GM12878 (cell line): ENCODE data around the gene ABHD11. TPM values are rescaled to one million over a fixed set of nuclear protein-coding genes. Genes with fewer than 3 reads are reported as not detected.
A peak's percentile ranks its signal among the peaks of the same experiment; 100 is the strongest.

Source experiments
- microRNA counts: library from miRNA; unstranded; fragments of <30 nt; microRNA quantifications from one replicate; lab custom pipeline; 2016
- microRNA-seq: library from miRNA; unstranded; fragments of <30 nt; microRNA quantifications from one replicate; pipeline ENCODE4, GENCODE V29; 2018
- polyA plus RNA-seq, 11 experiments: library from polyadenylated mRNA; depleted of rRNA in 4 of 11; unstranded in 6 of 11; stranded (reverse) in 5 of 11; fragments of >200 nt; fragmentation: Nextera tagmentation in 4 of 11; fragmentation: Illumina TruSeq in 1 of 11; extraction: Ambion mirVana in 4 of 11; extraction: Trizol in 1 of 11; gene quantifications; 1 replicate in 1 of 11; 2 replicates in 10 of 11; pipeline versions ENCODE4 v1.2.1 to v1.2.3, GENCODE V29; 2011 to 2016; ENCODE audit warnings: inconsistent platforms in 2 of 11, missing spikeins in 2 of 11, low read depth in 1 of 11
- small RNA-seq: library from RNA; depleted of rRNA; stranded (forward); fragments of <200 nt; gene quantifications from one replicate; pipeline ENCODE3, GENCODE V24; 2014
- total RNA-seq, 4 experiments: library from RNA; depleted of rRNA in 3 of 4; stranded (reverse); fragments of >200 nt in 3 of 4; fragmentation: Illumina TruSeq in 1 of 4; extraction: Trizol in 1 of 4; gene quantifications; 2 replicates each; pipeline versions ENCODE4 v1.2.1 to v1.2.3, GENCODE V29; 2013 to 2021

The ABHD11 gene
- total and polyA plus RNA-seq, 10 of the 15 experiments (the other 5 are each of a cell fraction or from before 2014, with no cell fraction given) = 2.8 to 24.8 (median 10.1) TPM

MicroRNAs encoded within 50 kb of the gene (microRNA counts, 767-probe panel; counts per million panel counts)
- 2,194 counts per million, percentile 79 among the panel's probes with 10 or more counts for microRNA hsa-miR-4284 (lab: Ali Mortazavi, UCI)

Small RNA genes lying within 50 kb of the gene (microRNA-seq; reads per million reads assigned to microRNA genes)
- not detected for gene MIR4284

Small RNA genes lying within 50 kb of the gene (small RNA-seq; reads per million reads assigned to genes)
- gene MIR4284 (0.20 reads per million), gene RN7SL265P (not detected)

Other genes with a start within 250 kb of the ABHD11 start
Only the 7 nearest of the 12 such genes appear.
- 0.11 and 0.27 TPM in 2 replicates for gene VPS37D, start 71.0 kb downstream of the ABHD11 start, total RNA-seq (2014; rRNA removed)
- gene VPS37D, start 71.0 kb downstream of the ABHD11 start, total RNA-seq (2014; rRNA removed; fragmentation: Illumina TruSeq; extraction: Trizol) = not detected in 2 replicates
- 0.21 and 0.27 TPM in 2 replicates for gene VPS37D, start 71.0 kb downstream of the ABHD11 start, total RNA-seq (2021)
- gene VPS37D, start 71.0 kb downstream of the ABHD11 start, polyA plus RNA-seq (2011; rRNA removed) = 0.14 and 0.45 TPM in 2 replicates
- gene VPS37D, start 71.0 kb downstream of the ABHD11 start, polyA plus RNA-seq (2014; fragmentation: Illumina TruSeq; extraction: Trizol) = not detected in 2 replicates
- gene VPS37D, start 71.0 kb downstream of the ABHD11 start, polyA plus RNA-seq (2014; fragmentation: Nextera tagmentation; extraction: Ambion mirVana) = not detected
- gene VPS37D, start 71.0 kb downstream of the ABHD11 start, polyA plus RNA-seq (2014; rRNA removed) = 0.10 TPM in 1 of 2 replicates, not detected in the other
- not detected for gene VPS37D, start 71.0 kb downstream of the ABHD11 start, polyA plus RNA-seq (2016; fragmentation: Nextera tagmentation; extraction: Ambion mirVana)
- gene DNAJC30, start 55.3 kb downstream of the ABHD11 start, total RNA-seq (2014; rRNA removed) = 9.2 and 11.2 TPM in 2 replicates
- 4.1 TPM in 2 replicates for gene DNAJC30, start 55.3 kb downstream of the ABHD11 start, total RNA-seq (2014; rRNA removed; fragmentation: Illumina TruSeq; extraction: Trizol)
- 13.4 and 13.5 TPM in 2 replicates for gene DNAJC30, start 55.3 kb downstream of the ABHD11 start, total RNA-seq (2021)
- gene DNAJC30, start 55.3 kb downstream of the ABHD11 start, polyA plus RNA-seq (2011; rRNA removed) = 4.1 and 4.5 TPM in 2 replicates
- gene DNAJC30, start 55.3 kb downstream of the ABHD11 start, polyA plus RNA-seq (2014; fragmentation: Illumina TruSeq; extraction: Trizol) = 3.2 and 5.5 TPM in 2 replicates
- 1 to 10 TPM; 2.1 to 3.5 TPM for gene DNAJC30, start 55.3 kb downstream of the ABHD11 start, polyA plus RNA-seq (2014; fragmentation: Nextera tagmentation; extraction: Ambion mirVana)
- 19.0 and 19.2 TPM in 2 replicates for gene DNAJC30, start 55.3 kb downstream of the ABHD11 start, polyA plus RNA-seq (2014; rRNA removed)
- 10 to 100 TPM; 10.3 to 12.4 TPM for gene DNAJC30, start 55.3 kb downstream of the ABHD11 start, polyA plus RNA-seq (2016; fragmentation: Nextera tagmentation; extraction: Ambion mirVana)
- gene BUD23, start 55.2 kb downstream of the ABHD11 start, total RNA-seq (2014; rRNA removed) = 75.3 and 82.9 TPM in 2 replicates
- gene BUD23, start 55.2 kb downstream of the ABHD11 start, total RNA-seq (2014; rRNA removed; fragmentation: Illumina TruSeq; extraction: Trizol) = 69.8 and 71.1 TPM in 2 replicates
- gene BUD23, start 55.2 kb downstream of the ABHD11 start, total RNA-seq (2021) = 73.7 and 84.9 TPM in 2 replicates
- 98.5 and 114 TPM in 2 replicates for gene BUD23, start 55.2 kb downstream of the ABHD11 start, polyA plus RNA-seq (2011; rRNA removed)
- 96.0 and 109 TPM in 2 replicates for gene BUD23, start 55.2 kb downstream of the ABHD11 start, polyA plus RNA-seq (2014; fragmentation: Illumina TruSeq; extraction: Trizol)
- gene BUD23, start 55.2 kb downstream of the ABHD11 start, polyA plus RNA-seq (2014; fragmentation: Nextera tagmentation; extraction: Ambion mirVana) = 10 to 100 TPM; 36.4 to 89.9 TPM
- gene BUD23, start 55.2 kb downstream of the ABHD11 start, polyA plus RNA-seq (2014; rRNA removed) = 117 and 123 TPM in 2 replicates
- gene BUD23, start 55.2 kb downstream of the ABHD11 start, polyA plus RNA-seq (2016; fragmentation: Nextera tagmentation; extraction: Ambion mirVana) = 100 to 1,000 TPM; 137 to 138 TPM
- 1.9 and 2.6 TPM in 2 replicates for gene STX1A, start 19.1 kb downstream of the ABHD11 start, total RNA-seq (2014; rRNA removed)
- gene STX1A, start 19.1 kb downstream of the ABHD11 start, total RNA-seq (2014; rRNA removed; fragmentation: Illumina TruSeq; extraction: Trizol) = 1.6 and 2.6 TPM in 2 replicates
- gene STX1A, start 19.1 kb downstream of the ABHD11 start, total RNA-seq (2021) = 3.1 and 3.9 TPM in 2 replicates
- gene STX1A, start 19.1 kb downstream of the ABHD11 start, polyA plus RNA-seq (2011; rRNA removed) = 1.4 and 2.4 TPM in 2 replicates
- gene STX1A, start 19.1 kb downstream of the ABHD11 start, polyA plus RNA-seq (2014; fragmentation: Illumina TruSeq; extraction: Trizol) = 1.9 and 3.1 TPM in 2 replicates
- under 1 TPM; 0.15 to 0.21 TPM for gene STX1A, start 19.1 kb downstream of the ABHD11 start, polyA plus RNA-seq (2014; fragmentation: Nextera tagmentation; extraction: Ambion mirVana)
- gene STX1A, start 19.1 kb downstream of the ABHD11 start, polyA plus RNA-seq (2014; rRNA removed) = 5.2 and 5.3 TPM in 2 replicates
- gene STX1A, start 19.1 kb downstream of the ABHD11 start, polyA plus RNA-seq (2016; fragmentation: Nextera tagmentation; extraction: Ambion mirVana) = 1 to 10 TPM; 1.7 to 1.8 TPM
- gene CLDN3, start 31.5 kb upstream of the ABHD11 start, total RNA-seq (2014; rRNA removed) = not detected in 2 replicates
- not detected in 2 replicates for gene CLDN3, start 31.5 kb upstream of the ABHD11 start, total RNA-seq (2014; rRNA removed; fragmentation: Illumina TruSeq; extraction: Trizol)
- gene CLDN3, start 31.5 kb upstream of the ABHD11 start, total RNA-seq (2021) = not detected in 2 replicates
- gene CLDN3, start 31.5 kb upstream of the ABHD11 start, polyA plus RNA-seq (2011; rRNA removed) = 0.05 TPM in 1 of 2 replicates, not detected in the other
- gene CLDN3, start 31.5 kb upstream of the ABHD11 start, polyA plus RNA-seq (2014; fragmentation: Illumina TruSeq; extraction: Trizol) = not detected in 2 replicates
- not detected for gene CLDN3, start 31.5 kb upstream of the ABHD11 start, polyA plus RNA-seq (2014; fragmentation: Nextera tagmentation; extraction: Ambion mirVana)
- gene CLDN3, start 31.5 kb upstream of the ABHD11 start, polyA plus RNA-seq (2014; rRNA removed) = not detected in 2 replicates
- not detected for gene CLDN3, start 31.5 kb upstream of the ABHD11 start, polyA plus RNA-seq (2016; fragmentation: Nextera tagmentation; extraction: Ambion mirVana)
- not detected in 2 replicates for gene CLDN4, start 92.2 kb upstream of the ABHD11 start, total RNA-seq (2014; rRNA removed)
- not detected in 2 replicates for gene CLDN4, start 92.2 kb upstream of the ABHD11 start, total RNA-seq (2014; rRNA removed; fragmentation: Illumina TruSeq; extraction: Trizol)
- 0.24 and 0.38 TPM in 2 replicates for gene CLDN4, start 92.2 kb upstream of the ABHD11 start, total RNA-seq (2021)
- gene CLDN4, start 92.2 kb upstream of the ABHD11 start, polyA plus RNA-seq (2011; rRNA removed) = 0.05 TPM in 1 of 2 replicates, not detected in the other
- gene CLDN4, start 92.2 kb upstream of the ABHD11 start, polyA plus RNA-seq (2014; fragmentation: Illumina TruSeq; extraction: Trizol) = 0.04 TPM in 1 of 2 replicates, not detected in the other
- gene CLDN4, start 92.2 kb upstream of the ABHD11 start, polyA plus RNA-seq (2014; fragmentation: Nextera tagmentation; extraction: Ambion mirVana) = not detected
- 0.04 and 0.06 TPM in 2 replicates for gene CLDN4, start 92.2 kb upstream of the ABHD11 start, polyA plus RNA-seq (2014; rRNA removed)
- not detected for gene CLDN4, start 92.2 kb upstream of the ABHD11 start, polyA plus RNA-seq (2016; fragmentation: Nextera tagmentation; extraction: Ambion mirVana)
- 0.90 and 1.7 TPM in 2 replicates for gene METTL27, start 103.7 kb upstream of the ABHD11 start, total RNA-seq (2014; rRNA removed)
- 0.45 and 0.74 TPM in 2 replicates for gene METTL27, start 103.7 kb upstream of the ABHD11 start, total RNA-seq (2014; rRNA removed; fragmentation: Illumina TruSeq; extraction: Trizol)
- 0.80 and 1.7 TPM in 2 replicates for gene METTL27, start 103.7 kb upstream of the ABHD11 start, total RNA-seq (2021)
- 0.16 and 0.57 TPM in 2 replicates for gene METTL27, start 103.7 kb upstream of the ABHD11 start, polyA plus RNA-seq (2011; rRNA removed)
- 0.10 TPM in 1 of 2 replicates, not detected in the other for gene METTL27, start 103.7 kb upstream of the ABHD11 start, polyA plus RNA-seq (2014; fragmentation: Illumina TruSeq; extraction: Trizol)
- gene METTL27, start 103.7 kb upstream of the ABHD11 start, polyA plus RNA-seq (2014; fragmentation: Nextera tagmentation; extraction: Ambion mirVana) = under 1 TPM; 0.10 to 0.16 TPM
- gene METTL27, start 103.7 kb upstream of the ABHD11 start, polyA plus RNA-seq (2014; rRNA removed) = 1.1 and 1.5 TPM in 2 replicates
- gene METTL27, start 103.7 kb upstream of the ABHD11 start, polyA plus RNA-seq (2016; fragmentation: Nextera tagmentation; extraction: Ambion mirVana) = 1 to 10 TPM; 3.3 to 3.4 TPM